ENCODE measurements around the gene PARVB. TPM values are rescaled to one million over a fixed set of nuclear protein-coding genes. Genes with fewer than 3 reads are reported as not detected.

Gene PARVB
- polyA plus RNA-seq, 1 donor (not counting 4 experiments of a cell fraction or from before 2014, with no cell fraction given) = 10.5 TPM

GRCh38 chr22:43998679-43999264 is 25.3 kb upstream of the PARVB start:
- Histone ChIP-seq H3K9me1 (ENCODE audit: control insufficient read depth, extremely low read depth, insufficient read depth, low read length) (no peaks in the 10 kb centered on the region), H3K4me3 (ENCODE audit: control insufficient read depth in 2 of 3, extremely low read depth in 1 of 3, insufficient read depth in 2 of 3, low read depth in 1 of 3, low read length in 3 of 3) (no peak overlapping the region), H2AFZ (ENCODE audit: control insufficient read depth, low read length) (no peak overlapping the region), H3K4me1 (ENCODE audit: control insufficient read depth, extremely low read depth, insufficient read depth, low read length) (no peaks in the 10 kb centered on the region), H3K36me3 (ENCODE audit: control insufficient read depth in 2 of 2, extremely low read depth in 1 of 2, insufficient read depth in 2 of 2, low read length in 2 of 2) (peaks cover 18 to 22% of the 10 kb centered on the region in 2 experiments), H4K20me1 (ENCODE audit: control insufficient read depth, extremely low read depth, insufficient read depth, low read length) (peaks cover 3% of the 10 kb centered on the region), H3K79me2 (ENCODE audit: control insufficient read depth, insufficient read depth, low read length) (no peaks in the 10 kb centered on the region), H3K27me3 (ENCODE audit: control insufficient read depth, extremely low read depth, insufficient read depth, low read length) (no peaks in the 10 kb centered on the region), H3K4me2 (ENCODE audit: control insufficient read depth, extremely low read depth, insufficient read depth, low read depth, low read length) (no peak overlapping the region), H3K27ac (ENCODE audit: control insufficient read depth, insufficient read depth, low read length) (no peak overlapping the region), H3K9ac (ENCODE audit: control insufficient read depth, extremely low read depth, insufficient read depth, low read length) (no peak overlapping the region), H3K9me3 (ENCODE audit: control insufficient read depth, low read depth, low read length) (no peaks in the 10 kb centered on the region)
- DNase-seq (ENCODE audit: low read depth, low spot score) = no peak
- no peak for FAIRE-seq
- dilution Hi-C loops (cut with MboI; ENCODE audit: extremely low pct_ligation_motif_present, low sequenced_read_pairs) = no loop called here
- no peak for TF ChIP-seq CTCF (optimal IDR thresholded peaks at IDR 0.05 in 1 of 3, IDR thresholded peaks at IDR 0.05 in 1 of 3, conservative IDR thresholded peaks at IDR 0.05 in 1 of 3; ENCODE audit: extremely low read depth in 1 of 3, insufficient read depth in 2 of 3, low read length in 3 of 3)
- TF ChIP-seq EZH2 (IDR thresholded peaks at IDR 0.05; ENCODE audit: low read length) = no peak

GRCh38 chr22:43999378-43999777 is 24.7 kb upstream of the PARVB start:
- Histone ChIP-seq H3K4me1 (ENCODE audit: control insufficient read depth, extremely low read depth, insufficient read depth, low read length) (no peaks in the 10 kb centered on the region), H4K20me1 (ENCODE audit: control insufficient read depth, extremely low read depth, insufficient read depth, low read length) (peaks cover 3% of the 10 kb centered on the region), H2AFZ (ENCODE audit: control insufficient read depth, low read length) (no peak overlapping the region), H3K36me3 (ENCODE audit: control insufficient read depth in 2 of 2, extremely low read depth in 1 of 2, insufficient read depth in 2 of 2, low read length in 2 of 2) (peaks cover 18 to 20% of the 10 kb centered on the region in 2 experiments), H3K4me2 (ENCODE audit: control insufficient read depth, extremely low read depth, insufficient read depth, low read depth, low read length) (no peak overlapping the region), H3K4me3 (ENCODE audit: control insufficient read depth in 2 of 3, extremely low read depth in 1 of 3, insufficient read depth in 2 of 3, low read depth in 1 of 3, low read length in 3 of 3) (no peak overlapping the region), H3K9me1 (ENCODE audit: control insufficient read depth, extremely low read depth, insufficient read depth, low read length) (no peaks in the 10 kb centered on the region), H3K27ac (ENCODE audit: control insufficient read depth, insufficient read depth, low read length) (no peak overlapping the region), H3K9me3 (ENCODE audit: control insufficient read depth, low read depth, low read length) (no peaks in the 10 kb centered on the region), H3K79me2 (ENCODE audit: control insufficient read depth, insufficient read depth, low read length) (no peaks in the 10 kb centered on the region), H3K27me3 (ENCODE audit: control insufficient read depth, extremely low read depth, insufficient read depth, low read length) (no peaks in the 10 kb centered on the region), H3K9ac (ENCODE audit: control insufficient read depth, extremely low read depth, insufficient read depth, low read length) (no peak overlapping the region)
- no peak for TF ChIP-seq EZH2 (IDR thresholded peaks at IDR 0.05; ENCODE audit: low read length)
- TF ChIP-seq CTCF (optimal IDR thresholded peaks at IDR 0.05 in 1 of 3, IDR thresholded peaks at IDR 0.05 in 1 of 3, conservative IDR thresholded peaks at IDR 0.05 in 1 of 3; ENCODE audit: extremely low read depth in 1 of 3, insufficient read depth in 2 of 3, low read length in 3 of 3) = no peak
- DNase-seq (ENCODE audit: low read depth, low spot score) (no peak), FAIRE-seq (no peak)
- dilution Hi-C loops (cut with MboI; ENCODE audit: extremely low pct_ligation_motif_present, low sequenced_read_pairs) = no loop called here
